Breast epithelium (tissue), 3 donors: Measurements from ENCODE around the gene SLC9A3.

Source experiments
- CTCF ChIP-seq, 3 donors: fragments of 450-650 bp; IDR thresholded peaks; one replicate each; pipeline ENCODE4 v1.5.1; 2016 to 2017; ENCODE audit warnings: antibody characterized with exemption in 3 of 3, mild to moderate bottlenecking in 3 of 3, moderate library complexity in 3 of 3
- POLR2A ChIP-seq: fragments of 450-650 bp; IDR thresholded peaks from one replicate; pipeline ENCODE4 v1.6.1; 2016; ENCODE audit warnings: antibody characterized with exemption, mild to moderate bottlenecking, moderate library complexity
- POLR2AphosphoS5 ChIP-seq, 3 donors: sonication (generic); formaldehyde crosslinking; IDR thresholded peaks; one replicate each; pipeline ENCODE4 v1.6.1; 2017; ENCODE audit warnings: antibody characterized with exemption in 3 of 3

DNA sequence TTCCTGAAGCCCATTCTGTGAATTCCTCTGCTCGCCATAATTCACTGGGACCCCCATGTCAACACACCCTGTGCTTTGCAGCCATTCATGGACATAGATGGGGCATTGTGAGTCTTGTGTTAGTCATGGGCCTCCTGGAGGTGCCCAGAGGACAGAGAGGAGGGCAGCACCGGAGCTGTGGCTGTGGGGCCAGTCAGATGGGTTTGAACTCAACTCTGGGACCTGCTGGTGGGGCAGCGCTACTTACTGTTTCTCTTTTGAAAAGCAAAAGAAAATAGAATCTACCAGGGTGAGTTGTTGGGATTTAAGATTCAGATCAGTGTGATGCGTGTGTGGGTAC is 92.6 kb downstream of the SLC9A3 start:
- TF ChIP-seq CTCF (IDR thresholded peaks at IDR 0.05) (no peak), POLR2A (no peak), POLR2AphosphoS5 (IDR thresholded peaks at IDR 0.05) (no peak)
